H9 (cell line): ENCODE results near the gene SH3TC1. TPM values are rescaled to one million over a fixed set of nuclear protein-coding genes. Genes with fewer than 3 reads are reported as not detected.

Source experiments
- DNase-seq: peaks from one replicate; pipeline ENCODE4 v3.0.0-alpha.2; 2017
- H2AFZ ChIP-seq: one replicate; pipeline ENCODE4 v1.6.1; 2013; ENCODE audit warnings: mild to moderate bottlenecking, low read length, control low read depth, moderate library complexity
- H2AK5ac ChIP-seq: 2 replicates; pipeline ENCODE4 v1.6.1; 2013; ENCODE audit warnings: low read length, control low read depth, mixed read lengths; ENCODE audit not compliant: insufficient read length
- H2BK120ac ChIP-seq: one replicate; pipeline ENCODE4 v1.6.1; 2013; ENCODE audit warnings: low read depth, mild to moderate bottlenecking, low read length, control low read depth, inconsistent platforms; ENCODE audit not compliant: poor library complexity, severe bottlenecking
- H2BK12ac ChIP-seq: 2 replicates; pipeline ENCODE4 v1.6.1; 2013; ENCODE audit warnings: low read length, control low read depth, mixed read lengths, low read depth; ENCODE audit not compliant: insufficient read length
- H2BK15ac ChIP-seq: 2 replicates; pipeline ENCODE4 v1.6.1; 2013; ENCODE audit warnings: low read depth, low read length, control low read depth
- H2BK20ac ChIP-seq: one replicate; pipeline ENCODE4 v1.6.1; 2013; ENCODE audit warnings: low read depth, mild to moderate bottlenecking, low read length, control low read depth, inconsistent platforms; ENCODE audit not compliant: poor library complexity, severe bottlenecking
- H2BK5ac ChIP-seq: 2 replicates; pipeline ENCODE4 v1.6.1; 2013; ENCODE audit warnings: low read length, control low read depth, mixed read lengths; ENCODE audit not compliant: insufficient read length
- H3K14ac ChIP-seq: 2 replicates; pipeline ENCODE4 v1.6.1; 2013; ENCODE audit warnings: low read length, control low read depth; ENCODE audit not compliant: insufficient read depth
- H3K18ac ChIP-seq: 2 replicates; pipeline ENCODE4 v1.6.1; 2013; ENCODE audit warnings: low read depth, mild to moderate bottlenecking, mixed read lengths, low read length, control low read depth; ENCODE audit not compliant: insufficient read length
- H3K23ac ChIP-seq: 2 replicates; pipeline ENCODE4 v1.6.1; 2013; ENCODE audit warnings: low read length, control low read depth, mixed read lengths, low read depth; ENCODE audit not compliant: insufficient read length
- H3K23me2 ChIP-seq: 2 replicates; pipeline ENCODE4 v1.6.1; 2013; ENCODE audit warnings: low read depth, mild to moderate bottlenecking, mixed read lengths, low read length, control low read depth; ENCODE audit not compliant: insufficient read length, poor library complexity, severe bottlenecking
- H3K27ac ChIP-seq: 2 replicates; pipeline ENCODE4 v1.5.1; 2013; ENCODE audit warnings: low read length, control low read depth, mixed read lengths, low read depth; ENCODE audit not compliant: insufficient read length
- H3K27me3 ChIP-seq: 2 replicates; pipeline ENCODE4 v1.6.1; 2013; ENCODE audit warnings: low read length, control low read depth, inconsistent platforms; ENCODE audit not compliant: insufficient read depth
- H3K4ac ChIP-seq: 2 replicates; pipeline ENCODE4 v1.6.1; 2013; ENCODE audit warnings: low read depth, mild to moderate bottlenecking, control low read depth, inconsistent platforms, low read length, moderate library complexity
- H3K4me1 ChIP-seq: 2 replicates; pipeline ENCODE4 v1.6.1; 2013; ENCODE audit warnings: low read length, control low read depth, inconsistent platforms; ENCODE audit not compliant: insufficient read depth
- H3K4me2 ChIP-seq: 2 replicates; pipeline ENCODE4 v1.6.1; 2013; ENCODE audit warnings: low read length, control low read depth, mixed read lengths; ENCODE audit not compliant: insufficient read length, insufficient read depth
- H3K56ac ChIP-seq: 2 replicates; pipeline ENCODE4 v1.6.1; 2013; ENCODE audit warnings: low read depth, mild to moderate bottlenecking, mixed read lengths, low read length, control low read depth; ENCODE audit not compliant: insufficient read length
- H3K79me1 ChIP-seq: 2 replicates; pipeline ENCODE4 v1.6.1; 2013; ENCODE audit warnings: low read depth, mild to moderate bottlenecking, moderate library complexity, low read length, control low read depth, inconsistent platforms; ENCODE audit not compliant: insufficient read depth, poor library complexity, severe bottlenecking
- H3K79me2 ChIP-seq: 2 replicates; pipeline ENCODE4 v1.6.1; 2013; ENCODE audit warnings: low read length, control low read depth, inconsistent platforms; ENCODE audit not compliant: insufficient read depth
- H3K9ac ChIP-seq: 2 replicates; pipeline ENCODE4 v1.6.1; 2013; ENCODE audit warnings: low read length, control low read depth, mixed read lengths; ENCODE audit not compliant: insufficient read length; ENCODE audit errors: extremely low read depth
- H3K9me3 ChIP-seq: one replicate; pipeline ENCODE4 v1.6.1; 2013; ENCODE audit warnings: low read depth, low read length, inconsistent platforms; ENCODE audit not compliant: control insufficient read depth
- H3T11ph ChIP-seq: one replicate; pipeline ENCODE4 v1.6.1; 2013; ENCODE audit warnings: mild to moderate bottlenecking, low read length, control low read depth, inconsistent platforms
- H4K20me1 ChIP-seq: one replicate; pipeline ENCODE4 v1.6.1; 2013; ENCODE audit not compliant: control insufficient read depth, insufficient read length, insufficient read depth
- H4K5ac ChIP-seq: 2 replicates; pipeline ENCODE4 v1.6.1; 2013; ENCODE audit warnings: low read depth, mild to moderate bottlenecking, mixed read lengths, low read length, control low read depth; ENCODE audit not compliant: insufficient read length
- H4K8ac ChIP-seq: replicated peaks from 2 replicates; pipeline ENCODE4 v1.6.1; 2013; ENCODE audit warnings: low read length, control low read depth, mixed read lengths, low read depth; ENCODE audit not compliant: insufficient read length
- H4K91ac ChIP-seq: 2 replicates; pipeline ENCODE4 v1.6.1; 2013; ENCODE audit warnings: low read depth, mild to moderate bottlenecking, moderate library complexity, mixed read lengths, low read length, control low read depth; ENCODE audit not compliant: insufficient read length
- H3K27ac Mint-ChIP-seq, 3 experiments: 2 replicates in 2 of 3; 3 replicates in 1 of 3; pipeline ENCODE4 v1.8.0; 2020 to 2021; ENCODE audit warnings: mixed read lengths in 3 of 3, mild to moderate bottlenecking in 1 of 3, moderate library complexity in 1 of 3
- H3K27me3 Mint-ChIP-seq: 2 replicates; pipeline ENCODE4 v1.8.0; 2021; ENCODE audit warnings: low read depth, mild to moderate bottlenecking, moderate library complexity, mixed read lengths
- H3K36me3 Mint-ChIP-seq, 3 experiments: 2 replicates in 2 of 3; 3 replicates in 1 of 3; pipeline ENCODE4 v1.8.0; 2020 to 2021; ENCODE audit warnings: low read depth in 3 of 3, mixed read lengths in 3 of 3; ENCODE audit not compliant: insufficient read depth in 1 of 3
- H3K4me1 Mint-ChIP-seq, 2 experiments: 2 replicates each; pipeline ENCODE4 v1.8.0; 2020; ENCODE audit warnings: mixed read lengths in 2 of 2
- H3K4me3 Mint-ChIP-seq, 2 experiments: 2 replicates in 1 of 2; 3 replicates in 1 of 2; pipeline ENCODE4 v1.8.0; 2020 to 2021; ENCODE audit warnings: mild to moderate bottlenecking in 2 of 2, mixed read lengths in 2 of 2, moderate library complexity in 1 of 2
- H3K9me3 Mint-ChIP-seq, 2 experiments: 2 replicates in 1 of 2; 3 replicates in 1 of 2; pipeline ENCODE4 v1.8.0; 2020; ENCODE audit warnings: mild to moderate bottlenecking in 2 of 2, mixed read lengths in 2 of 2, moderate library complexity in 1 of 2
- CTCF ChIP-seq: fragments of 200-600 bp; sonication (generic); conservative IDR thresholded peaks from 3 replicates; pipeline ENCODE4 v1.8.0; 2021; ENCODE audit warnings: antibody characterized with exemption, mild to moderate bottlenecking
- WGBS: extraction: QIAGEN DNeasy Blood & Tissue Kit; methylation state at CpG from one replicate; pipeline ENCODE4 v1.1.7; 2013; ENCODE audit warnings: missing lambda C conversion rate, low lambda C conversion rate, mixed read lengths; ENCODE audit not compliant: insufficient read length; ENCODE audit errors: extremely low coverage; 5-methylcytosine and 5-hydroxymethylcytosine counted together
- total RNA-seq: library from RNA; stranded (reverse); gene quantifications from 2 replicates; pipeline ENCODE4 v1.2.1, GENCODE V29; 2021

SH3TC1 gene
- total RNA-seq, 1 experiment from 2014 or later = 0.74 TPM

- H4K5ac ChIP-seq = no peak overlapping the region
- H2BK5ac ChIP-seq = no peak overlapping the region
- Mint-ChIP-seq H3K36me3 (no peaks in the 10 kb centered on the region), H3K4me3 (no peak overlapping the region), H3K9me3 (no peaks in the 10 kb centered on the region; a peak in 1 of 5 replicates), H3K27ac (no peak overlapping the region; a peak in 1 of 7 replicates), H3K4me1 (peaks cover 0 to 17% of the 10 kb centered on the region in 2 experiments; a peak in 2 of 4 replicates), H3K27me3 (peaks cover 25% of the 10 kb centered on the region)
- H3K23me2 ChIP-seq = peaks cover 4% of the 10 kb centered on the region
- no peak overlapping the region for H2BK15ac ChIP-seq
- no peaks in the 10 kb centered on the region for H3K4me1 ChIP-seq
- no peak overlapping the region for H3K18ac ChIP-seq
- no peak for TF ChIP-seq CTCF
- H2BK120ac ChIP-seq = no peak overlapping the region
- no peak overlapping the region for H2BK12ac ChIP-seq
- no CpG with 5 or more reads among the region's 6 CpGs for WGBS
- no peak overlapping the region for H3K14ac ChIP-seq
- no peak overlapping the region for H2BK20ac ChIP-seq
- H3K79me2 ChIP-seq = no peaks in the 10 kb centered on the region
- no peak overlapping the region for H3K4me2 ChIP-seq
- no peak overlapping the region for H2AFZ ChIP-seq
- H3K9me3 ChIP-seq = no peaks in the 10 kb centered on the region
- DNase-seq = no peak
- no peak overlapping the region for H4K8ac ChIP-seq
- H3K56ac ChIP-seq = no peak overlapping the region
- no peak overlapping the region for H3K23ac ChIP-seq
- H2AK5ac ChIP-seq = no peak overlapping the region
- peaks cover 9% of the 10 kb centered on the region; the same call in 1 of the 2 replicates for H3K27me3 ChIP-seq
- H3K27ac ChIP-seq = no peak overlapping the region
- no peak overlapping the region for H3K4ac ChIP-seq
- H3K9ac ChIP-seq = no peak overlapping the region
- no peak overlapping the region for H3T11ph ChIP-seq
- no peaks in the 10 kb centered on the region for H4K20me1 ChIP-seq
- no peak overlapping the region for H4K91ac ChIP-seq
- no peaks in the 10 kb centered on the region for H3K79me1 ChIP-seq
These were observed 67.0 kb downstream of the SH3TC1 start for GRCh38 chr4:8266088-8266487.
